Fibroblast of the aortic adventitia (primary cell): ENCODE results near the gene NFKB1. TPM values are rescaled to one million over a fixed set of nuclear protein-coding genes. Genes with fewer than 3 reads are reported as not detected.
"Not testable (repeated sequence)": the region's sequence is repeated elsewhere in the genome, so short reads cannot be mapped to it uniquely, and the experiment has no call there.

Experiments
- DNase-seq: peaks from one replicate; pipeline ENCODE4 v3.0.0-alpha.2; 2010; ENCODE audit warnings: low read depth
- H3K4me3 ChIP-seq: 2 replicates; pipeline ENCODE4 v1.5.1; 2011; ENCODE audit warnings: low read depth, mild to moderate bottlenecking, control low read depth, low read length, moderate library complexity
- CTCF ChIP-seq: IDR thresholded peaks from 2 replicates; pipeline ENCODE4 v1.5.1; 2011; ENCODE audit warnings: mild to moderate bottlenecking, low read length, control low read depth, inconsistent platforms; ENCODE audit not compliant: insufficient read depth
- total RNA-seq: library from RNA; depleted of rRNA; stranded (reverse); fragments of >200 nt; gene quantifications from 2 replicates; pipeline ENCODE4 v1.2.3, GENCODE V29; 2012; ENCODE audit warnings: low replicate concordance

The NFKB1 gene
- total RNA-seq, 1 donor = 21.3 TPM

- no peak for DNase-seq
- TF ChIP-seq CTCF = no peak
- no peak overlapping the region for H3K4me3 ChIP-seq
Observed at GRCh38 chr4:102478186-102478585, 23.0 kb upstream of the NFKB1 start.

DNA sequence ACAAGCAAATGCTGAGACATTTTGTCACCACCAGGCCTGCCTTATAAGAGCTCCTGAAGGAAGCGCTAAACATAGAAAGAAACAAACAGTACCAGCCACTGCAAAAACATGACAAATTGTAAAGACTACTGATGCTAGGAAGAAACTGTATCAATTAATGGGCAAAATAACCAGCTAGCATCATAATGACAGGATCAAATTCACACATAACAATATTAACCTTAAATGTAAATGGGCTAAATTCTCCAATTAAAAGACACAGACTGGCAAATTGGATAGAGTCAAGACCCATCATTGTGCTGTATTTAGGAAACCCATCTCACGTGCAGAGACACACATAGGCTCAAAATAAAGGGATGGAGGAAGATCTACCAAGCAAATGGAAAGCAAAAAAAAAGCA, 21.3 kb upstream of the NFKB1 start:
- DNase-seq, H3K4me3 ChIP-seq: not testable (repeated sequence)

DNA sequence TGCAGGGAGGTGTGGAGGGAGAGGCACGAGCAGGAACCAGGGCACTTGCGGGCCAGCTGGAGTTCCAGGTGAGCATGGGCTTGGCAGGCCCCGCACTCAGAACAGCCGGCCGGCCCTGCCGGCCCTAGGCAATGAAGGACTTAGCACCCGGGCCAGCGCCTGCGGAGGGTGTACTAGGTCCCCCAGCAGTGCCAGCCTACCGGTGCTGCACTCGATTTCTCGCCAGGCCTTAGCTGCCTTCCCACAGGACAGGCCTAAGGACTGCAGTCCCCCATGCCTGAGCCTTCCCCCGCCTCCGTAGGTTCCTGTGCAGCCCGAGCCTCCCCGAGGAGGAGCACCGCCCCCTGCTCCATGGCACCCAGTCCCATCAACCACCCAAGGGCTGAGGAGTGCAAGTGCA, 18.0 kb upstream of the NFKB1 start:
- TF ChIP-seq CTCF = no peak
- no peak overlapping the region for H3K4me3 ChIP-seq
- DNase-seq = no peak

GRCh38 chr4:102483990-102484692, 17.0 kb upstream of the NFKB1 start:
- H3K4me3 ChIP-seq, DNase-seq: not testable (repeated sequence)

DNA sequence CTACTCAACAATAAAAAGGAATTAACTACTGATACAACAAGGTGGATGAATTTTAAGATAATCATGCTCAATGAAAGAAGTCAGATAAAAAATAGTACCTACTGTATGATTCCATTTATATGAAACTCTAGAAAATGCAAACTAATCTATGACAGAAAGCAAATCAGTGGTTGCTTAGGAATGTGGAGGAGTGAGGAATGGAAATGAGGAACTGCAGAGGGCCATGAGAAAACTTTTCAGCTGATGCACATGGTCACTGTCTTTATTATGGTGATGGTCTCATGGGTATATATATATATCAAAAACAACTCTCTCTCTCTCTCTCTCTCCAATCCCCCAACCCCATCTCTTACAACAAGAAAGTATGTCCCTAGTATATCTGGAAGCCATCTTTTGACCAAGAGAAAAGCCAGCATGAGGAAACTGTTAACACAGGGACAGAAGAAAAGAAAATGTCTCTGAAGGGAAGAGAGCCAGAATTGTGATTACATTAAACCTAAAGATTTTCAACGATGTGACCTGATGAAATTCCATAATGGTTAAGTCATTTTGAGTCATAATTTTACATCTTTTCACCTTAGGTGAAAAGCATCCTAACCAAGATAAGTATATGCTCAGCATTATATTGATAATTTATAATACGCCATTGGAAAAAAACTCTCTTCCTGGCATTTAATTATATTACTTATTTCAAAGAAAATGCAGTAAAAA, 8.5 kb upstream of the NFKB1 start:
- no peak for TF ChIP-seq CTCF
- no peak overlapping the region for H3K4me3 ChIP-seq
- no peak for DNase-seq

DNA sequence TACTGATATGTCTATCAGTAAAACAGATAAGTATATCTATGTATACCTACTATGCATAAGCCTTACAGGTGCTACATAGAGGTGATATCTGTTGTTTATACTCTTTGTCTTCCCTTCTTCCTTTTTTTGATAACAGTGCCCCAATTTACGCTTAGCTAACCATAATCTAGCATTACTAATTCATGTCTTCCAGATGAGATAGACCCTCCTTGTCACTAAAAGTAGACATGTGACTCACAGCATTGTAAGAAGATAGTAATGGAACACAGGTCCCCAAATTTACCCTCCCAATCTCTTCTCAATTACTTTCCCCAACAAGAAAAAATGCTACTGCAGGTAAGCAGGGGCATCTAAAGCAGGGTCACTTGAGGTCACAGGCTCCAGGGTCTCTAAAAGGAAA, 7.9 kb upstream of the NFKB1 start:
- no peak for DNase-seq
- no peak for TF ChIP-seq CTCF
- no peak overlapping the region for H3K4me3 ChIP-seq

- DNase-seq = no peak
- no peak for TF ChIP-seq CTCF
- H3K4me3 ChIP-seq = no peak overlapping the region
Observed at GRCh38 chr4:102493794-102494193, 7.4 kb upstream of the NFKB1 start.

- DNase-seq = no peak
Observed at GRCh38 chr4:102494603-102495002, 6.6 kb upstream of the NFKB1 start.

More at GRCh38 chr4:102494603-102495002, 6.6 kb upstream of the NFKB1 start:
- no peak for TF ChIP-seq CTCF
- H3K4me3 ChIP-seq = no peak overlapping the region
